Esophagus squamous epithelium (tissue), 4 donors: Measurements from ENCODE around the gene HLA-DPA1.

ENCODE experiments used
- POLR2A ChIP-seq, 4 donors: fragments of 450-650 bp; IDR thresholded peaks; one replicate each; pipeline ENCODE4 v1.6.1; 2017; ENCODE audit warnings: antibody characterized with exemption in 4 of 4, mild to moderate bottlenecking in 4 of 4, moderate library complexity in 3 of 4
- TF ChIP-seq, protein P1 (sequence below), 6 experiments: fragments of 450-650 bp in 4 of 6; fragments of 200-600 bp in 2 of 6; sonication (generic) in 2 of 6; IDR thresholded peaks; one replicate each; pipeline ENCODE4 v1.5.1; 2016 to 2019; ENCODE audit warnings: antibody characterized with exemption in 6 of 6, mild to moderate bottlenecking in 4 of 6, moderate library complexity in 4 of 6

DNA sequence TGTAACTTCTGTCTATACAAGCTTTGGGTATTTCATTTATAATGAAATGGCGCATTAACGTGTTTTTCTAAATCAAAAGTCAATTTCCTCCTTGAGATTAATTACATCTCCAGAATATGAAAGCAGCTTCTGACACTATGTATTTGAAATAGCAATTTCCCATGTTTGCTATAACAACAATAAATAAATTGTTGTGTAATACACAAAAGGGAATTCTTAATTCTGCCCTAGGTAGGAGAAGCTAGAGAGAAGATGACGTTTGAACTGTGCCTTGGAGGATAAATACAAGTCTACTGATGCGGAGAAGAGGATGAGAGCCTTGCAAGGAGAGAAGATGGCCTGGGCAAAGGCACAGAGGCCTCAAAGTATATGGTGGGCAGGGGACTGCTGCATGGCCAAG lies 56.4 kb downstream of the HLA-DPA1 start:
- TF ChIP-seq, protein P1, sequence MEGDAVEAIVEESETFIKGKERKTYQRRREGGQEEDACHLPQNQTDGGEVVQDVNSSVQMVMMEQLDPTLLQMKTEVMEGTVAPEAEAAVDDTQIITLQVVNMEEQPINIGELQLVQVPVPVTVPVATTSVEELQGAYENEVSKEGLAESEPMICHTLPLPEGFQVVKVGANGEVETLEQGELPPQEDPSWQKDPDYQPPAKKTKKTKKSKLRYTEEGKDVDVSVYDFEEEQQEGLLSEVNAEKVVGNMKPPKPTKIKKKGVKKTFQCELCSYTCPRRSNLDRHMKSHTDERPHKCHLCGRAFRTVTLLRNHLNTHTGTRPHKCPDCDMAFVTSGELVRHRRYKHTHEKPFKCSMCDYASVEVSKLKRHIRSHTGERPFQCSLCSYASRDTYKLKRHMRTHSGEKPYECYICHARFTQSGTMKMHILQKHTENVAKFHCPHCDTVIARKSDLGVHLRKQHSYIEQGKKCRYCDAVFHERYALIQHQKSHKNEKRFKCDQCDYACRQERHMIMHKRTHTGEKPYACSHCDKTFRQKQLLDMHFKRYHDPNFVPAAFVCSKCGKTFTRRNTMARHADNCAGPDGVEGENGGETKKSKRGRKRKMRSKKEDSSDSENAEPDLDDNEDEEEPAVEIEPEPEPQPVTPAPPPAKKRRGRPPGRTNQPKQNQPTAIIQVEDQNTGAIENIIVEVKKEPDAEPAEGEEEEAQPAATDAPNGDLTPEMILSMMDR (IDR thresholded peaks at IDR 0.05) = no peak
- no peak for TF ChIP-seq POLR2A (IDR thresholded peaks at IDR 0.05)
